ENCODE results near the gene PCAT6. TPM values are rescaled to one million over a fixed set of nuclear protein-coding genes. Genes with fewer than 3 reads are reported as not detected.
"Not testable (repeated sequence)": the region's sequence is repeated elsewhere in the genome, so short reads cannot be mapped to it uniquely, and the experiment has no call there.

The PCAT6 gene
- total RNA-seq, 4 donors from 2014 or later, result 4.3 TPM; not detected in 3

DNA sequence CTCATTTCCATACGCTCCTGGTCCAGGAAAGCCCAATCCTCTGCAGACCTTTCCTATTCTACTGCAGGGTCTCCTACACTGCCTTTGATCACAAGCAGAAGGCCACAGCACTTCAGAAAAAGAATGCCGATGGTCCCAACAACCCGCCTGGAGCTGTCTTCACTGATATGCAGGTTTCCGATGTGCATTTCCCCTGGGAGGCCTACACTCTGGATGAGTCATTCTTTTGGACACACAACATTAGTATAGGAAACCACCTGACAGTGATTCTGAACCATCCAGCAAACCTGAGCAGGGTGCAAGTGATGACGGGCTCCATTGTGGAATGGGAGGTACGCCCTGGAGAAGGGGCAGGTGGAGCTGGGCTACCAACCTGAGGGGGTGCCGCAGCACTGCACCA is 15.0 kb downstream of the PCAT6 start:
- Histone ChIP-seq H3K27me3 (no peaks in the 10 kb centered on the region), H3K4me3 (no peak overlapping the region), H3K9me3 (no peaks in the 10 kb centered on the region), H3K36me3 (no peaks in the 10 kb centered on the region), H3K27ac (no peak overlapping the region), H3K4me1 (no peaks in the 10 kb centered on the region)
- intact Hi-C loops (cut with DNase I; ENCODE audit: low total_unique reads) (no loop called here), in situ Hi-C loops (cut with MboI; ENCODE audit: low sequenced_read_pairs in 4 of 4) (no loop called here)
- DNase-seq (no peak), ATAC-seq (no peak)
- TF ChIP-seq, protein P1, sequence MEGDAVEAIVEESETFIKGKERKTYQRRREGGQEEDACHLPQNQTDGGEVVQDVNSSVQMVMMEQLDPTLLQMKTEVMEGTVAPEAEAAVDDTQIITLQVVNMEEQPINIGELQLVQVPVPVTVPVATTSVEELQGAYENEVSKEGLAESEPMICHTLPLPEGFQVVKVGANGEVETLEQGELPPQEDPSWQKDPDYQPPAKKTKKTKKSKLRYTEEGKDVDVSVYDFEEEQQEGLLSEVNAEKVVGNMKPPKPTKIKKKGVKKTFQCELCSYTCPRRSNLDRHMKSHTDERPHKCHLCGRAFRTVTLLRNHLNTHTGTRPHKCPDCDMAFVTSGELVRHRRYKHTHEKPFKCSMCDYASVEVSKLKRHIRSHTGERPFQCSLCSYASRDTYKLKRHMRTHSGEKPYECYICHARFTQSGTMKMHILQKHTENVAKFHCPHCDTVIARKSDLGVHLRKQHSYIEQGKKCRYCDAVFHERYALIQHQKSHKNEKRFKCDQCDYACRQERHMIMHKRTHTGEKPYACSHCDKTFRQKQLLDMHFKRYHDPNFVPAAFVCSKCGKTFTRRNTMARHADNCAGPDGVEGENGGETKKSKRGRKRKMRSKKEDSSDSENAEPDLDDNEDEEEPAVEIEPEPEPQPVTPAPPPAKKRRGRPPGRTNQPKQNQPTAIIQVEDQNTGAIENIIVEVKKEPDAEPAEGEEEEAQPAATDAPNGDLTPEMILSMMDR (IDR thresholded peaks at IDR 0.05 in 4 of 5, conservative IDR thresholded peaks at IDR 0.05 in 1 of 5), result no peak
- TF ChIP-seq POLR2A (IDR thresholded peaks at IDR 0.05), result no peak

DNA sequence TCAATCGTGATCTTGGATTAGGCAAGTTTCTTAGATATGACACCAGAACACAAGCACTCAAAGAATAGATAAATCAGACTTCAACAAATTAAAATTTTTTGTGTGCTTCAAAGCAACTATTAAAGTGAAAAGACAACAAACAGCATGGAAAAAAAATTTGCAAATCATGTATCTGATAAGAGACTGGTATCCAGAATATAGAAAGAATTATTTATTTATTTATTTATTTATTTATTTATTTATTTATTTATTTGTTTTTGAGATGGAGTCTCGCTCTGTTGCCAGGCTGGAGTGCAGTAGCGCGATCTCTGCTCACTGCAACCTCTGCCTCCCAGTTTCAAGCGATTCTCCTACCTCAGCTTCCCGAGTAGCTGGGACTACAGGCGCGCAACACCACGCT is 18.5 kb downstream of the PCAT6 start:
- H3K4me3 ChIP-seq; DNase-seq; in situ Hi-C loops (cut with MboI; ENCODE audit: low sequenced_read_pairs in 4 of 4): not testable (repeated sequence)

DNA sequence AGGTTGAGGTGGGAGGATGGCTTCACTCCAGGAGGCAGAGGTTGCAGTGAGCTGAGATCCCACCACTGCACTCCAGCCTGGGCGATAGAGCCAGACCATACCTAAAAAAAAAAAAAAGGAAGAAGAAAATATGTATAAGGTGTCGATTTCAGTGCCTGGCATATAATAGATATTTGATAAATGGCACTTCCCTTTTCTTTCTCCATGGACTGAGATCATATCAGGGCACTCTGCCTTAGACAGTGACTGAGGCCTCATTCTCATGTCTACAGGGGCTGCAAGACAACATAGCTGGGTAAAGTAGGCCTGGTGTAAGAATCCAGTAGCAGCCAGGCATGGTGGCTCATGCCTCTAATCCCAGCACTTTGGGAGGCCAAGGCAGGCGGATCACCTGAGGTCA is 21.2 kb downstream of the PCAT6 start:
- Histone ChIP-seq H3K9me3 (no peaks in the 10 kb centered on the region), H3K27me3 (no peaks in the 10 kb centered on the region), H3K4me1 (no peaks in the 10 kb centered on the region), H3K27ac (no peak overlapping the region), H3K4me3 (no peak overlapping the region), H3K36me3 (no peaks in the 10 kb centered on the region)
- no peak for TF ChIP-seq POLR2A (IDR thresholded peaks at IDR 0.05)
- TF ChIP-seq, protein P1 (IDR thresholded peaks at IDR 0.05 in 4 of 5, conservative IDR thresholded peaks at IDR 0.05 in 1 of 5), result no peak
- in situ Hi-C loops (cut with MboI; ENCODE audit: low sequenced_read_pairs in 4 of 4), result no loop called here
- ATAC-seq (no peak), DNase-seq (no peak)
- intact Hi-C loops (cut with DNase I; ENCODE audit: low total_unique reads), result no loop called here

More for the DNA sequence above, 18.5 kb downstream of the PCAT6 start:
- H3K27ac ChIP-seq; intact Hi-C loops (cut with DNase I; ENCODE audit: low total_unique reads); H3K27me3 ChIP-seq; H3K4me1 ChIP-seq; H3K9me3 ChIP-seq; ATAC-seq; H3K36me3 ChIP-seq: not testable (repeated sequence)

DNA sequence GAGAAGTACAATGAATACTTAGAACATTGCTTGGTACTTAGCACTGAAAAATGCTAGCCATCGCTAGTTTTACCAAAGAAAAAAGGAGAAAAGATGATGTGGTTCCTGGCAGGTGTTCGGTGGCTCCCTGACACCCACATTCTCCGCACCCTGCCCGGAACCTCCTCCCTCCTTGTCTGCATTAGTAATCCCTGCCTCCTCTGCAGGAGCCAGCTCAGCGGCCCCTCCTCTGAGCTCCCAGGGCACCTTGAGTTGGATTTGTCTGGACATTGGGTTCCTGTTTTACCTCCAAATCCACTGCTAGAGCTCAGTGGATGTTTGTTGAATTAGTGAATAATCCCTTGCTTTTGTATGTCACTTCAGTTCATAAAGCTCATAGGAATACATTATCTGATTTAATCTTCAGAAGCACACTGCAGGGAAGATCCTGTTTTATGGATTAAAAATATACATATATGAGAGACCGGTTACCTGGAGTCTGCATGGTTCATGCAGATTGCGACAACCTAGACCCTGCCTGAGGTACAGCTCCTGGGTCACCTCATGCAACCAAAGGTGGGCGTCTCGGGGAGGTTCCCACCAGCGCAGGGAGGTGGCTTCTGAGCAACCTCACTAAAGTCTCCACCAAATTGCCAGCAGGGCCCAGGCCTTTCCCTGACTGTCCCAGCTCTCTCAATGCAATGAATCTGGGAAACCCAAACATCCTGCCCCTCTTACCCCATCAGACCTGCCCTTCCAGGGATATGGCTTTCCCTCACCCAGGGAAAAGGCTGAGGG is 24.2 kb downstream of the PCAT6 start:
- Histone ChIP-seq H3K4me1 (no peaks in the 10 kb centered on the region), H3K36me3 (no peaks in the 10 kb centered on the region), H3K4me3 (no peak overlapping the region), H3K27ac (no peak overlapping the region), H3K27me3 (no peaks in the 10 kb centered on the region), H3K9me3 (no peaks in the 10 kb centered on the region)
- TF ChIP-seq, protein P1 (IDR thresholded peaks at IDR 0.05 in 4 of 5, conservative IDR thresholded peaks at IDR 0.05 in 1 of 5), result no peak
- no peak for TF ChIP-seq POLR2A (IDR thresholded peaks at IDR 0.05)
- intact Hi-C loops (cut with DNase I; ENCODE audit: low total_unique reads) (no loop called here), in situ Hi-C loops (cut with MboI; ENCODE audit: low sequenced_read_pairs in 4 of 4) (no loop called here)
- DNase-seq, result no peak
- no peak for ATAC-seq

DNA sequence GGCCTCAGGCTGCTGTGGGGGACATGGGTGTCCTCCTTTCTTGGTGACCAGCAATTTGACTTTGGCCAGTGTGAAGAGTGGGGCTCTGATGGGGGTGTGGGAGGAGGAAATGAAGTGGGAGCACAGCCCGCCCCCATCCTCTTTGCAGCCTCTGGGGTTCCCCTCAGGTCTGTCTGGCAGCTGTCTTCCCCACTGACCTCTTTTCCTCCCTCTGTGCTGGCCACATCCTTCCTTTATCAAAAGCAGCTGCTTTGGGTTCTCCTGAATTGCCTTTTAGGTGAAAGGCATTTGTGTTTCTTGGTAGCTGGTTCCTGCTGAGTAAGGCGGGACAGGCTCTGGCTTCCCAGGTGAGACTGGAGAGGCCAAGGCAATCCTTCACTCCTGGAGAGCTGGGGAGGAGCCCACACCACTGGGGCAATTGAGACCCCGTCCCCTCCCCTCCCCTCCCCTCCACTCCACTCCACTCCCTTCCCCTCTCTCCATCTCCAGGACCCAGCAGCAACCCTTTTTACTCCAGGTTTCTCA is 24.9 kb downstream of the PCAT6 start:
- TF ChIP-seq, protein P1 (IDR thresholded peaks at IDR 0.05 in 4 of 5, conservative IDR thresholded peaks at IDR 0.05 in 1 of 5), result no peak
- no peak for TF ChIP-seq POLR2A (IDR thresholded peaks at IDR 0.05)
- DNase-seq, result no peak
- in situ Hi-C loops (cut with MboI; ENCODE audit: low sequenced_read_pairs in 4 of 4), result no loop called here
- H3K27me3 ChIP-seq, result no peaks in the 10 kb centered on the region
- H3K9me3 ChIP-seq, result no peaks in the 10 kb centered on the region
- intact Hi-C loops (cut with DNase I; ENCODE audit: low total_unique reads), result no loop called here
- no peak overlapping the region for H3K4me3 ChIP-seq
- H3K4me1 ChIP-seq, result no peaks in the 10 kb centered on the region
- H3K36me3 ChIP-seq, result no peaks in the 10 kb centered on the region
- no peak overlapping the region for H3K27ac ChIP-seq
- no peak for ATAC-seq
